GF-D8 (cell line): ENCODE results near the gene FKBP9.
"Not testable (repeated sequence)": the region's sequence is repeated elsewhere in the genome, so short reads cannot be mapped to it uniquely, and the experiment has no call there.

Experiments
- DNase-seq: peaks from one replicate; lab custom pipeline; 2025; lab: John Stamatoyannopoulos, UW

FKBP9 gene

DNA sequence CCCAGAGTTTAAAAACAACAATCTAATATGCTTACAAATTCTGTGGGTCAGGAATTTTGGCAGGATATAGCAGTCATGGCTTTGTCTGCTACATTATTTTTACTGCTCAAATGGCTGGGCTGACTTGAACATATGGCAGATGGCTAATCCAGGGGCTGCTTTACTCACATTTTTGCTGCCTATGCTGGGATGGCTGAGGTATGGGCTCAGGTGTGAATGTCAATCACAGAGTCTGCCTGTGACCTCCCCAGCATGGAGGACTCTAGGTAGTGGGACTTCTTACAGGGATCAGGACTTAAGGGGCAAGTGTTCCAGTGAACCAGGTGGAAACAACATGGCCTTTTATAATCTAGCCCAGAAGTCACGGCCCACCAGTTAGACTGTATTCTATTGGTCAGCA, 4.4 kb upstream of the FKBP9 start:
- DNase-seq, result no peak

DNA sequence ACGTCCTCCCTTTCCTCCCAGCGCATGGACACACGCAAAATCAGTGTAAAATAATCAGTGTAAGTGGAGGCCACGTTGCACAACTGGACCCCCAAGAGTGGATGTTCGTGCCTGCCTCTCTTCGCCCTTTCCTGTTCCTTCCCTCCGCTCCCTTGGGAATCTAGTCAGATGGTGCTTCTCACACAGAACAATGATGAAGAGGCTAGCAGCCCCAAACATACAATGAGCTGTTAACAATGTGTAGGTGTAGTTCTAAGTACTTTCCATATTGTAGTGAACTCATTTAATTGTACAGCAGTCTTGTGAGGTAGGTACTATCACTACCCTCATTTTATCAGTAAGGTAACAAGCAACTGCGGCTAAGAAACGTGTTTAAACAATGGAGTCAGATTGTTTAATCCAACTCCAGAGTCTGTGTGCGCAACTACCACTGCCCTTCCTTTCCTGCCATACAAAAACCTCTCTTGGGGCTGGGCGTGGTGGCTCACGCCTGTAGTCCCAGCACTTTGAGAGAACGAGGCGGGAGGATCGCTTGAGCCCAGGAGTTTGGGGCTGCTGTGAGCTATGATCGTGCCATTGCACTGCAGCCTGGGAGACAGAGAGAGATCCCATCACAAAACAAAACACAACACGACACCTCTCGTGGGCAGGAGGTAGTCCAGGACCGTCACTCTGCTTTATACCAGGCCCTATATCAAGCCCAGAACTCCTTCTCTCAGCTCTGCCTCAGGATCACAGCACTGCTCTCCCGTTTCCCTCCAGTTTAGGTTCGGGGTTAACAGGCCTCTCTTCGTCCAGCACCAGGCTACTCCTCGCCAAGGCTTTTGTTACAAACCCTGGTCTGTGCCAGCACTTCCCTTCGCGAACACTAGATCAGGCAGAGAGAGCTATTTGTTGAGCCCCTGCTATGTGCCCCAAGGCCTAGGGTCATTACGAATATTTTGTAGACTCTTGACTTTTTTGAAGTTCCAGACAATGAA, 1.1 kb downstream of the FKBP9 start:
- DNase-seq, result no peak

DNA sequence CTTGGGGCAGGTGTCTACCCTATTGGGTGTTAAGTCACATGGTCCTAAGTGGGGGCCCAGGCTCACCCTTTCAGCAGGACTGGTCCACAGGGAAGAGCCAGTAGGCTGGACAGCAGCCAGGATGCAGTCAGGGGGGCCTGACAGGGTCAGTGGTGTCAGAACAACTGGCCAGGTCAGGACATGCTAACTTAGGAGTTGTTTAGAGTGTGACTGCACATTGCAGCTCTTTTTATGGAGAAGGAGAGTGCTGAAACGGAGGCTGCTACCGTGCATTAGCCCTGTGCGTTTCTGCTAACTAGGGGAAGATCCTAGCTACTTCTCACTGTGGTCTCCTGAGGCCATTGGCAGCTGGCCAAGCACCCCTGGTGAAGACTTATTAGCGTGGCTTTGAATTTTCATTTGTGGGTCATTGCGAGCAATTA, 6.7 kb downstream of the FKBP9 start:
- not testable (repeated sequence) for DNase-seq

- DNase-seq, result not testable (repeated sequence)
Observed at GRCh38 chr7:32964461-32965159, 7.4 kb downstream of the FKBP9 start.

- DNase-seq, result not testable (repeated sequence)
Observed at GRCh38 chr7:32966489-32967267, 9.4 kb downstream of the FKBP9 start.

DNA sequence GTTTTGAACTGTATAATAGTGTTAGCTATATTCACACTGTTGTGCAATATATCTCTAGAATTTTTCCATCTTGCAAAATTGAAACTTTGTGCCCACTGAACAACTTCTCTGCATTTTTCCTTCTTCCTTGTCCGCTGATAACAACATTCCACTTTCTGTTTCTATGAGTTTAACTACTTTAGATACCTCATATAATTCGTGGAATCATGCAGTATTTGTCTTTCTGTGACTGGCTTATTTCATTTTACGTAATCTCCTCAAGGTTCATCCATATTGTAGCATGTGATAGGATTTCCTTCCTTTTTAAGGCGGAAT, 10.0 kb downstream of the FKBP9 start:
- not testable (repeated sequence) for DNase-seq

DNA sequence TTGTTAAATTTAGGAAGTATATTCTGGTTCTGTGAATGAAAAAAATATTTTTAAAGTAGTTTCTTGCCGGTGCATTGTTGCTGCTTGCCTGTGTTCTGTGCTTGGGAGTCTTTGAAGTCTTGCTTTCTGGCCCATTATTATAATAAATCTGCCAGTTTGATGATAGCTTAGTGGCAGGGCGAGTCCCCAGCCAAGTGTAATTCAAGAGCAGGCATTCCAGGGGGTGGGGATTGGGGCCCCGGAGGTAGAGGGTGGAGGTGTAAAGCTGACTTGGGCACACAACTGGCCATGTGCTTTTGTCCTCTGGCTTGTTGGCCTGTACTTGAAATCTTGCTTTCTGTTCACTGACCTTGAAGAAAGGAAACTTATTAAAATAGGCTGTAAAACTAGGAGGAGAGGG, 14.7 kb downstream of the FKBP9 start:
- DNase-seq, result not testable (repeated sequence)

DNA sequence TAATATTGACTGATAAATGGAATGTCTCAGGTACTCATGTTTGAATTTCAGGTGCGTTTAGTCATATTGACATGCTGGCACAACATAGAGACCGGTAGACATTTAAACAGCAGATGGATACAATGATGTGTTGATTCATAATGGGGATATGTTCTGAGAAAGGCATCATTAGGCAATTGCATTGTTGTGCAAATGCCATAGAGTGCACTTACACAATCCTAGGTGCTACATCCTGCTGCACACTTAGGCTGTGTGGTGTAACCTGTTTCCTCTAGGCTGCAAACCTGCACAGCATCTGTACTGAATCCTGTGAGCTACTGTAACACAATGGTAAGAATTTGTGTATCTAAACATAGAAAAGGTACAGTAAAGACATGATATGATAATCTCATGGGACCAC, 19.9 kb downstream of the FKBP9 start:
- DNase-seq, result peak; percentile 57

GRCh38 chr7:32979246-32979645, 22.0 kb downstream of the FKBP9 start:
- DNase-seq, result not testable (repeated sequence)

DNA sequence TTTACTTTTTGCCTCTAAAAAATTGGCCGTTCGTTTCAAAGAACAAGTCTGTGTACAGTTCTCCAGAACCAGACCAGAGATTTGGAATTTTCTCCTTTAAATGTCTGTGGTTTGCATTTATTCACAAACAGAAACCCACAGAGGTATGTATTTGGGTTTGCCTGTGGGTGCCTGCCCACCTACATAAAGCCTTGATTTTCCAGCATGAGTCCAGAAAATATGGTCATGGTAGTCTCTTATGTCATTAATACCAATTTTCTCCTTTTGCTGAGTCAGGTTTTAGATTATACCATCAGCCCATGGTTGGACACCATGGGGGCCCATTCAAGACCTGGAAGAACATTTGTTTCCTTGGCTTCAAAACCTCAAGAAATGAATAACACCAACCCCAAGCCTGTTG, 22.7 kb downstream of the FKBP9 start:
- DNase-seq, result not testable (repeated sequence)

DNA sequence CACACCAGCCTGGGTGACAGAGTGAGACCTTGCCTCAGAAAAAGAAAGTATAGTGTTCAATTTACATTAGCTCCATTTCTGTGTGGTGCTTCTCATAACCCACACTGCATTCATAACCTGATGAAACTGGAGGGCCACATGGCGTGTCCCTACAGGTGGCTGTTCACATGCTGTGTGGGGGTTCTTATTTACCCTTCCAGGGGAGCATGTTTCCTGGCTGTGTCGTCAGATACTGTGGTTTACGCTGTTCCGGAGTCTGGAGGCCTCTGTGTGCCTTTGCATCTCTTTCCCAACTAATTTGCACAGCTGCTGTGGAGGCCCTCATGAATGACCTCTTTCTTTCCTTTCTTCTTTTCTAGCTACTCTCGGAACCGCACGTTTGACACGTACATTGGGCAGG, 30.9 kb downstream of the FKBP9 start:
- DNase-seq, result peak; percentile 86

GRCh38 chr7:32991068-32991585, 33.9 kb downstream of the FKBP9 start:
- not testable (repeated sequence) for DNase-seq

DNA sequence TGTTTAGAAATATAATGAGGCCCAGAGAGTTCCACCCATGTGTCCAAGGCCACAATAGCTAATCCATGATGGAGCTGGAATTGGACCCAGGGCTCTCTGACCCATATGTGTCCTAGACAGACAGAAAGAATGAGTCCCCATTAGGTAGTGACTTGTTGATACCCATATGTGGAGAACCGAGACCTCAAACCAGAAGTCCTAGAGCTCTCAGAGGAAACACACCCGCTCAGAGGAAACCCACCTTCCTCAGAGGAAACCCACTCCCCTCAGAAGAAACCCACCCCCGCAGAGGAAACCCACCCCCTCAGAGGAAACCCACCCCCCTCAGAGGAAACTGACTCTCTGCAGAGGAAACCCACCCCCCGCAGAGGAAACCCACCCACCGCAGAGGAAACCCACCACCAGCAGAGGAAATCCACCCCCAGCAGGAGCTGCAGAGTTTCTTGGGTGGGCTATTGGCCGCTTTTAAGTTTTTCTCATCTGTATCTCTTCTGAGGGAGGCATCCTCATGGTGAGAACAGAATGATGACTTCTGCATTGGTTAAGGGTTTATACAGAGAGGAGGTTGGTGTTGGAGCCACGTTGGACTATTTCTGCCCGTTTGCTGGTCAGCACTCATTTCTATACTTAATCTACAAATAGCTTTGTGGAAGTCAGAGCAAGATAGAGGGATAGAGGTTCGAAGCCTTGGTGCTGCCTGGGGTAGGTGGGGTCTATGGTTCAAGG, 34.9 kb downstream of the FKBP9 start:
- DNase-seq, result not testable (repeated sequence)

DNA sequence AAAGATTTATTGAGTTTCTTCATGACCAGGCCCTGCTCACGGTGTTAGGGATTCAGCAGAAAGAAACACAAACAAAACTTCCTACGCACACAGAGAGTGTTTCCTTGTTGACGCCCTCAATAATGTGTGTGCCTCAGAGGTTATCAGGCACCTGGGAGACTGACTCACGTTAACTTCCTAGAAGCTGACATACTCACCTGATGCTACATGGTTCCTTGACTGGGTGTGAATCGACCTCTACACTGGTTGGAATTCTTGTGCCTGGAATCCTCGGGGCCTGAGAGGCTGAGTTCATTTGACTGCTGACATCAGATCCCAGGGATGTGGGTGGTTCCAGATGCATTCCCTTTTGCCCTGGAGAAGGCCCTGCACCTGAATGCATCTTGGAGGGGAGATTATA, 35.5 kb downstream of the FKBP9 start:
- DNase-seq, result not testable (repeated sequence)

- not testable (repeated sequence) for DNase-seq
Observed at GRCh38 chr7:32997956-32998355, 40.7 kb downstream of the FKBP9 start.

DNA sequence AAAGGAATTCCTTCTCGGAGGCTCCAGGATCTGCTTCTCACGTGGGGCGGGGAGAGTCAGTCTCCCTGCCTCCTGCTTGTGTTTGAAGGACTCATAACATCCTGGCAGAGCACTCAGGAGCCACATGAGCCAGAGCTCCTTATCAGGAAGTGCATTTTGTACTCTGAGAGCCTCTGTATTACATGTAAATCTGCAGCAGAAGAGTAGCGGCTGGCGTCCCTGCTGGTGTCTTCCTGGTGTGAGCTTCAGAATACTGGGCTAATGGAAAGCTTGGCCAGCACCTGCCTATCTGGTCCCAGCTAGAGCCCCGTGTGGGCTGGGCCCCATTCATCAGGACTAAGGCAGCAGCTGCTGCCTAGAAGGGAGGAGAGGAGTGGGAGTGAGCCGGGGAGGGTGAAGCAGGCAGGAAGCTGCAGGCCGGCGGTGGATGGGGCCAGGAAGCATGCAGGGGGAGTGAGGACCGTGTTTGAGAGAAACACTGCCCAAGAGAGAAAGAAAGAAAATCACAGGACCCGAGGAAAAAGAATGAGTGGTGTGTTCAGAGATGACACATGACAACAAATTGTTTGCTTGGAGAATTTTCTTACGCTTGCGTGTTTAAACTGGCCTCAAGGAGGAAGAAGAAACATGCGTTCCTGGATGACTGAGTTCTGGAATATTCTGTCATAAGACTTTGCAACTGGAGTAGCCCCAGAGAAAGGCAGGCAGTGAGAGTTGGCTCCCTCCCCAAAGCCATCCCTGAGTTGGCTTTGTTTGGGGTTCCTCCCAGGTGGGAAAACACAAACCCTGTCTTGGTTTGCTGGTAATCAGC, 41.3 kb downstream of the FKBP9 start:
- DNase-seq, result not testable (repeated sequence)

DNA sequence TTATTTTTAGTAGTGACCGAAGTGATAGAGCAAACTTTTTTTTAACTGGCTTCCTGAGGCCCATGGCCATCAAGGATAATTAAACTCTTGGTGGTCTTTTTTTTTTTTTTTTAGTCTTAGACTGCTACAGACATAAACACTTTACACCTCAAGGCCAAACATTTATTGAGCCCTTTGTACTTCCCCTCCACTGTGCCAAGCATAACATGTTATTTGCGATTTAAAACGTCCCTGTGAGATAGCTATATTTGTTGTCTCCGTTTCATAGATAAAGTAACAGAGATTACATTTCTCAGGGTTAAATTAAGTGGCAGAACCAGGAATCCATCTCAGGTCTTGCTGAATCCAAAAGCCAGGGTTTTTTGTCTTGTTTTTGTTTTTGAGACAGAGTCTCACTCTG, 42.1 kb downstream of the FKBP9 start:
- DNase-seq, result not testable (repeated sequence)

- DNase-seq, result not testable (repeated sequence)
Observed at GRCh38 chr7:33003111-33003510, 45.9 kb downstream of the FKBP9 start.

DNA sequence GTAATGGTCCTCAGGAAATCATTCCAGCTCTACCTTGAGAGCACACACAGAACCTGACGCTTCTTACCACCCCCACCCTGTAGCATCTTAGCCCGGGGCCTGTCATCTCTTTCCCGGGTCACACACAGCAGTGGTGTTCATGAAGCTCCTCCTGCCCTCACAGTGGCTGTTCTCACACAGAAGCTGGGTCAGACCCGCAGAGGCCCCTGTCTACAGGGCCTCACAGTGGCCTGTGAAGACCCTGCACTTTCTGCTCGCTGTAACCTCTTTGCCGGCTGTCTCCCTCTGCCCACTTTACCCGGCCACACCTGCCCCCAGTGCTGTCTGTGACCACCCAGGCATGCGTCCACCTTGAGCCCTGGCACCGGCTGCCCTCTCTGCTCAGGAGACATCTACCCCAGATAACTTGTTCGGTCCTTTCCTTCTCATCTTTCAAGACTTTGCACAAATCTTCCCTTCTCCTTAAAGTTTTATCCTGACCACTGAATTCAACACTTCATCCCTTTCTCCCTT, 46.9 kb downstream of the FKBP9 start:
- not testable (repeated sequence) for DNase-seq

DNA sequence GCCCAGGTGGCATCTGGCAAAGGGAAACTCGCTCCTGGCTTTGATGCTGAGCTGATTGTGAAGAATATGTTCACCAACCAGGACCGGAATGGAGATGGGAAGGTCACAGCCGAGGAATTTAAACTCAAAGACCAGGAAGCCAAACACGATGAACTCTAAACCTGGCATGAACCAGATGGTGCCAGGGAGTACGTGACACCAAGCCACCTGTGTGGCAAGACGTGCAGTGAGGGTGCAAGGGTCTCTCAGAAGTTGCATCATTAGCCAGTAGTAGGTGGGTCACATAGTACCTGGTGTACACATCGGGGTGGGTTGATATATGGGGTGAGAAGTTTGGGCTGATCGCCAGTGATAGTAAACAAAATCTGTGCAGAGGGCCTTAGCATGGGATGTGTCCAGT, 48.0 kb downstream of the FKBP9 start:
- DNase-seq, result not testable (repeated sequence)
